Neural cell (in vitro differentiated cells): Measurements from ENCODE around the gene CAMK2B. TPM values are rescaled to one million over a fixed set of nuclear protein-coding genes. Genes with fewer than 3 reads are reported as not detected.

Source experiments
- H2AFZ ChIP-seq: fragments of 200-600, 300-800 bp; sonication (generic), shearing (Covaris generic); 2 replicates; pipeline ENCODE4 v1.6.0; 2014; ENCODE audit warnings: low read depth, mild to moderate bottlenecking, antibody characterized with exemption, low read length, moderate library complexity
- H3F3A ChIP-seq: fragments of 200-600 bp; shearing (Covaris generic); 2 replicates; pipeline ENCODE4 v1.6.1; 2016; ENCODE audit warnings: mild to moderate bottlenecking, moderate library complexity, mixed read lengths, antibody characterized with exemption, low read length; ENCODE audit not compliant: insufficient read depth, poor library complexity, severe bottlenecking
- H3K27ac ChIP-seq: fragments of 200-600, 300-800 bp; sonication (generic), shearing (Covaris generic); 2 replicates; pipeline ENCODE4 v1.5.1; 2014; ENCODE audit warnings: mild to moderate bottlenecking, low read length, moderate library complexity
- H3K27me3 ChIP-seq: fragments of 300-800, 200-600 bp; sonication (generic), shearing (Covaris generic); 2 replicates; pipeline ENCODE4 v1.6.0; 2014; ENCODE audit warnings: mild to moderate bottlenecking, low read depth, low read length, moderate library complexity; ENCODE audit not compliant: insufficient read depth
- H3K36me3 ChIP-seq: fragments of 300-800, 200-600 bp; sonication (generic), shearing (Covaris generic); 2 replicates; pipeline ENCODE4 v1.5.1; 2014; ENCODE audit warnings: mild to moderate bottlenecking, antibody characterized with exemption, low read length, moderate library complexity; ENCODE audit not compliant: insufficient read depth
- H3K4me2 ChIP-seq: fragments of 300-800, 200-600 bp; sonication (generic), shearing (Covaris generic); 2 replicates; pipeline ENCODE4 v1.6.0; 2014; ENCODE audit warnings: mild to moderate bottlenecking, low read length
- H3K4me3 ChIP-seq: fragments of 300-800, 200-600 bp; sonication (generic), shearing (Covaris generic); 2 replicates; pipeline ENCODE4 v1.5.1; 2014; ENCODE audit warnings: mild to moderate bottlenecking, low read length, moderate library complexity
- H3K79me2 ChIP-seq: fragments of 200-600 bp; shearing (Covaris generic); replicated peaks from 2 replicates; pipeline ENCODE4 v1.6.0; 2014; ENCODE audit warnings: mild to moderate bottlenecking, low read length, moderate library complexity; ENCODE audit not compliant: insufficient read depth
- H3K9ac ChIP-seq: fragments of 300-800, 200-600 bp; sonication (generic), shearing (Covaris generic); 2 replicates; pipeline ENCODE4 v1.6.1; 2016; ENCODE audit warnings: mild to moderate bottlenecking, low read length, mixed read lengths
- H3K9me2 ChIP-seq: fragments of 200-600 bp; shearing (Covaris generic); 2 replicates; pipeline ENCODE4 v1.6.1; 2016; ENCODE audit warnings: mild to moderate bottlenecking, low read length, mixed read lengths; ENCODE audit not compliant: insufficient read depth
- H3K9me3 ChIP-seq: fragments of 200-600, 300-800 bp; sonication (generic), shearing (Covaris generic); 2 replicates; pipeline ENCODE4 v1.6.1; 2016; ENCODE audit warnings: mild to moderate bottlenecking, mixed run types, low read length, moderate library complexity, mixed read lengths
- H4K20me1 ChIP-seq: fragments of 200-600 bp; shearing (Covaris generic); 2 replicates; pipeline ENCODE4 v1.6.1; 2016; ENCODE audit warnings: mild to moderate bottlenecking, mixed run types; ENCODE audit not compliant: insufficient read depth
- EP300 ChIP-seq: fragments of 450-650 bp; conservative IDR thresholded peaks from 2 replicates; pipeline ENCODE4 v1.6.1; 2014; ENCODE audit warnings: antibody characterized with exemption, mild to moderate bottlenecking, moderate library complexity; ENCODE audit not compliant: poor library complexity, severe bottlenecking
- EZH2 ChIP-seq: fragments of 200-600, 300-800 bp; shearing (Covaris generic), sonication (generic); IDR thresholded peaks from 2 replicates; pipeline ENCODE4 v1.6.1; 2014; ENCODE audit warnings: antibody characterized with exemption, low read length, borderline replicate concordance, mild to moderate bottlenecking; ENCODE audit not compliant: insufficient read depth, poor library complexity, severe bottlenecking
- MXI1 ChIP-seq: fragments of 450-650 bp; conservative IDR thresholded peaks from 2 replicates; pipeline ENCODE4 v1.6.1; 2014; ENCODE audit warnings: antibody characterized with exemption, mild to moderate bottlenecking; ENCODE audit not compliant: poor library complexity, severe bottlenecking
- POLR2AphosphoS5 ChIP-seq: IDR thresholded peaks from 2 replicates; pipeline ENCODE4 v1.6.1; 2012
- RAD21 ChIP-seq: fragments of 450-650 bp; conservative IDR thresholded peaks from 2 replicates; pipeline ENCODE4 v1.6.1; 2014; ENCODE audit warnings: antibody characterized with exemption, mild to moderate bottlenecking, moderate library complexity
- SMC3 ChIP-seq: fragments of 450-650 bp; conservative IDR thresholded peaks from 2 replicates; pipeline ENCODE4 v1.6.1; 2014; ENCODE audit warnings: antibody characterized with exemption, mild to moderate bottlenecking, moderate library complexity; ENCODE audit not compliant: poor library complexity
- TAF1 ChIP-seq: IDR thresholded peaks from 2 replicates; pipeline ENCODE4 v1.6.1; 2012; ENCODE audit warnings: low read depth
- polyA plus RNA-seq: library from polyadenylated mRNA; depleted of rRNA; stranded (reverse); fragments of >200 nt; gene quantifications from 2 replicates; pipeline ENCODE4 v1.2.3, GENCODE V29; 2014
- TF ChIP-seq, protein P1 (sequence below): fragments of 450-650 bp; IDR thresholded peaks from 2 replicates; pipeline ENCODE4 v1.5.1; 2014; ENCODE audit warnings: antibody characterized with exemption, mild to moderate bottlenecking, moderate library complexity; ENCODE audit not compliant: poor library complexity, severe bottlenecking
- TF ChIP-seq, protein P2 (sequence below): IDR thresholded peaks from 2 replicates; pipeline ENCODE4 v1.6.1; 2012; ENCODE audit warnings: borderline replicate concordance

The CAMK2B gene
- polyA plus RNA-seq, 1 donor from 2014 or later = 67.3 TPM

DNA sequence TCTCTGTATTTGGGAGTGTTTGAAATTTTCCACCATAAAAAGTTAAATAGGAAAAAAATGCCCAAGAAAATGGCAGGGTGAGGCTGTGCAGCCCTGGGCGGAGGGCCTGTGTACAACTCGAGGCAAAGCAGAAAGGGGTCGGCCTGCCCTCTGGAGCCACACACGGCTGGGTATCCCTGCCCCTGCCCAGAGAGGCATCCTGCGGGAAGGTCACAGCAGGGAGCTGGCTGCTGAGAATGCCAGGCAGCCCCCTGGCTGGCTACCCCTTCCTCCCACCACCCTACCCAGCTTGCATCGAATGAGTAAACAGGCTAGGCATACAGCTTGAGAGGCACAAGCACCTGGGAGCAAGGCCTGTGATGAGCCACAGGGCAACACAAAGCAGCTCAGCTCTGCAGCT, 46.1 kb downstream of the CAMK2B start:
- Histone ChIP-seq H3K27me3 (no peaks in the 10 kb centered on the region), H3K4me3 (no peak overlapping the region), H4K20me1 (no peaks in the 10 kb centered on the region), H3K4me2 (no peak overlapping the region), H3K9ac (no peak overlapping the region), H3K9me3 (no peaks in the 10 kb centered on the region), H2AFZ (no peak overlapping the region), H3K36me3 (no peaks in the 10 kb centered on the region), H3K27ac (no peak overlapping the region), H3K9me2 (no peaks in the 10 kb centered on the region), H3K79me2 (no peaks in the 10 kb centered on the region), H3F3A (no peaks in the 10 kb centered on the region)
- TF ChIP-seq SMC3 (no peak), EZH2 (no peak), EP300 (no peak), RAD21 (no peak), TAF1 (no peak), POLR2AphosphoS5 (no peak), MXI1 (no peak)
- TF ChIP-seq, protein P1, sequence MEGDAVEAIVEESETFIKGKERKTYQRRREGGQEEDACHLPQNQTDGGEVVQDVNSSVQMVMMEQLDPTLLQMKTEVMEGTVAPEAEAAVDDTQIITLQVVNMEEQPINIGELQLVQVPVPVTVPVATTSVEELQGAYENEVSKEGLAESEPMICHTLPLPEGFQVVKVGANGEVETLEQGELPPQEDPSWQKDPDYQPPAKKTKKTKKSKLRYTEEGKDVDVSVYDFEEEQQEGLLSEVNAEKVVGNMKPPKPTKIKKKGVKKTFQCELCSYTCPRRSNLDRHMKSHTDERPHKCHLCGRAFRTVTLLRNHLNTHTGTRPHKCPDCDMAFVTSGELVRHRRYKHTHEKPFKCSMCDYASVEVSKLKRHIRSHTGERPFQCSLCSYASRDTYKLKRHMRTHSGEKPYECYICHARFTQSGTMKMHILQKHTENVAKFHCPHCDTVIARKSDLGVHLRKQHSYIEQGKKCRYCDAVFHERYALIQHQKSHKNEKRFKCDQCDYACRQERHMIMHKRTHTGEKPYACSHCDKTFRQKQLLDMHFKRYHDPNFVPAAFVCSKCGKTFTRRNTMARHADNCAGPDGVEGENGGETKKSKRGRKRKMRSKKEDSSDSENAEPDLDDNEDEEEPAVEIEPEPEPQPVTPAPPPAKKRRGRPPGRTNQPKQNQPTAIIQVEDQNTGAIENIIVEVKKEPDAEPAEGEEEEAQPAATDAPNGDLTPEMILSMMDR = no peak
- TF ChIP-seq, protein P2, sequence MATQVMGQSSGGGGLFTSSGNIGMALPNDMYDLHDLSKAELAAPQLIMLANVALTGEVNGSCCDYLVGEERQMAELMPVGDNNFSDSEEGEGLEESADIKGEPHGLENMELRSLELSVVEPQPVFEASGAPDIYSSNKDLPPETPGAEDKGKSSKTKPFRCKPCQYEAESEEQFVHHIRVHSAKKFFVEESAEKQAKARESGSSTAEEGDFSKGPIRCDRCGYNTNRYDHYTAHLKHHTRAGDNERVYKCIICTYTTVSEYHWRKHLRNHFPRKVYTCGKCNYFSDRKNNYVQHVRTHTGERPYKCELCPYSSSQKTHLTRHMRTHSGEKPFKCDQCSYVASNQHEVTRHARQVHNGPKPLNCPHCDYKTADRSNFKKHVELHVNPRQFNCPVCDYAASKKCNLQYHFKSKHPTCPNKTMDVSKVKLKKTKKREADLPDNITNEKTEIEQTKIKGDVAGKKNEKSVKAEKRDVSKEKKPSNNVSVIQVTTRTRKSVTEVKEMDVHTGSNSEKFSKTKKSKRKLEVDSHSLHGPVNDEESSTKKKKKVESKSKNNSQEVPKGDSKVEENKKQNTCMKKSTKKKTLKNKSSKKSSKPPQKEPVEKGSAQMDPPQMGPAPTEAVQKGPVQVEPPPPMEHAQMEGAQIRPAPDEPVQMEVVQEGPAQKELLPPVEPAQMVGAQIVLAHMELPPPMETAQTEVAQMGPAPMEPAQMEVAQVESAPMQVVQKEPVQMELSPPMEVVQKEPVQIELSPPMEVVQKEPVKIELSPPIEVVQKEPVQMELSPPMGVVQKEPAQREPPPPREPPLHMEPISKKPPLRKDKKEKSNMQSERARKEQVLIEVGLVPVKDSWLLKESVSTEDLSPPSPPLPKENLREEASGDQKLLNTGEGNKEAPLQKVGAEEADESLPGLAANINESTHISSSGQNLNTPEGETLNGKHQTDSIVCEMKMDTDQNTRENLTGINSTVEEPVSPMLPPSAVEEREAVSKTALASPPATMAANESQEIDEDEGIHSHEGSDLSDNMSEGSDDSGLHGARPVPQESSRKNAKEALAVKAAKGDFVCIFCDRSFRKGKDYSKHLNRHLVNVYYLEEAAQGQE = no peak

DNA sequence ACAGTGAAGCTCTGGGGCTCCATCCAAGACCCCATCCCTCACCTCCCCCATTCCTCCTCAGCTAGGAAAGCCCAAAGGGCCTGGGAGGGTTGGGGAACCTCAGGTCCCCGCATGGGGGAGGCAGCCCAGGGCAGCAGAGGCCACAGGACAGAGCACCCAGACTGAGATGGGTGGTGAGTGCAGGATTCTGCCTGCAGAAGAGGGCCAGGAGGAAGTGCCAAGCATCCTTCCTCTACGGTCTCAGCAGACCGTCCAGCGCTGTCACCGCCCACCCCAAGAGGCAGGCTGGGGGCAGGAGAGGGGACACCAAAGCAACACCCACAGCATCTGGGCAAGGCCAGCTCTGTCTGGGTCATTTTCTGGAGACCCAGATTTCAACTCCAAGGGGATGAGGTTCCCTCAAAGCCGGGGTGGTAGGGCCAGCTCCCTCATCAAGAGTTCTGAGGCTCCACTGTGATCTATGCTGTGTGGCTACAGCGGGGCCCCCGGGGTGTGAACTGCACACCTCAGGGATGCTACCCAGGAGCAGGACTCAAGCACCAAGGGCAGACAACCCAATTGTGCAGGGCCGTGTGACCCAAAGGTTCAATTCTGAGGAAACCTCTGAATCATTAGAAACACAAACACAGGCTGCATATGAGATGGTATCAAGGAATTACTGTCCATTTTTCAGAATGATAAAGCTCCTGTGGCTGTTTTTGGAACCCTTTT, 46.8 kb downstream of the CAMK2B start:
- H3K27me3 ChIP-seq = no peaks in the 10 kb centered on the region
- no peak overlapping the region for H3K9ac ChIP-seq
- no peaks in the 10 kb centered on the region for H3K9me3 ChIP-seq
- H3K36me3 ChIP-seq = no peaks in the 10 kb centered on the region
- TF ChIP-seq, protein P1 = no peak
- TF ChIP-seq SMC3 = no peak
- no peaks in the 10 kb centered on the region for H3K79me2 ChIP-seq
- H3F3A ChIP-seq = no peaks in the 10 kb centered on the region
- H3K4me2 ChIP-seq = no peak overlapping the region
- no peaks in the 10 kb centered on the region for H4K20me1 ChIP-seq
- H3K27ac ChIP-seq = no peak overlapping the region
- no peaks in the 10 kb centered on the region for H3K9me2 ChIP-seq
- H2AFZ ChIP-seq = no peak overlapping the region
- no peak overlapping the region for H3K4me3 ChIP-seq
